Loucy (cell line): ENCODE data around the gene CSRP1.

Source experiments
- CTCF ChIP-seq: fragments of 200-600 bp; sonication (generic); conservative IDR thresholded peaks from 2 replicates; pipeline ENCODE4 v1.5.1; 2014; ENCODE audit warnings: mild to moderate bottlenecking, antibody characterized with exemption, low read length
- EZH2phosphoT487 ChIP-seq: fragments of 200-600 bp; IDR thresholded peaks from 2 replicates; pipeline ENCODE4 v1.6.1; 2018; ENCODE audit warnings: antibody characterized with exemption, mild to moderate bottlenecking, moderate library complexity, borderline replicate concordance

- TF ChIP-seq CTCF (no peak), EZH2phosphoT487 (no peak)
Observed at GRCh38 chr1:201473296-201473695, 33.6 kb downstream of the CSRP1 start.
